Measurements from ENCODE around the gene PTCSC3.

Gene PTCSC3

GRCh38 chr14:36086629-36087395, 89.7 kb downstream of the PTCSC3 start:
- no peak overlapping the region for H3K4me3 ChIP-seq (ENCODE audit: low read depth, low read length)

GRCh38 chr14:36085861-36086260, 90.7 kb downstream of the PTCSC3 start:
- no peak overlapping the region for H3K4me3 ChIP-seq (ENCODE audit: low read depth, low read length)

All from iPS-11a (cell line).